ENCODE data around the gene PBRM1. TPM values are rescaled to one million over a fixed set of nuclear protein-coding genes. Genes with fewer than 3 reads are reported as not detected.

The PBRM1 gene
- total RNA-seq, 1 donor from 2014 or later = 116 TPM

- H2AFZ ChIP-seq (replicated peaks) = no peak overlapping the region
- no peak for DNase-seq (ENCODE audit: low spot score)
- no peak overlapping the region for H3K9ac ChIP-seq
- H3K27ac ChIP-seq = no peak overlapping the region
- H3K4me2 ChIP-seq = no peak overlapping the region
- no peaks in the 10 kb centered on the region for H3K36me3 ChIP-seq
- Mint-ChIP-seq H3K27ac (no peak overlapping the region), H3K4me3 (no peak overlapping the region), H3K36me3 (no peaks in the 10 kb centered on the region), H3K4me1 (peaks cover 7% of the 10 kb centered on the region), H3K27me3 (ENCODE audit: insufficient read depth, low read depth) (peaks cover 2% of the 10 kb centered on the region), H3K9me3 (no peaks in the 10 kb centered on the region)
- no peaks in the 10 kb centered on the region for H3K9me3 ChIP-seq (ENCODE audit: low read depth)
- no peak overlapping the region for H3K4me3 ChIP-seq
- no peaks in the 10 kb centered on the region for H3K79me2 ChIP-seq (ENCODE audit: low read depth)
- no peak for TF ChIP-seq EZH2phosphoT487 (IDR thresholded peaks at IDR 0.05)
- TF ChIP-seq EZH2 (IDR thresholded peaks at IDR 0.05) = no peak
- no peak for TF ChIP-seq CTCF (IDR thresholded peaks at IDR 0.05)
- H4K20me1 ChIP-seq (ENCODE audit: low read depth) = no peaks in the 10 kb centered on the region
- H3K4me1 ChIP-seq = peaks cover 1% of the 10 kb centered on the region
- no peaks in the 10 kb centered on the region for H3F3A ChIP-seq (ENCODE audit: low read depth)
- H3K27me3 ChIP-seq = no peaks in the 10 kb centered on the region
Observed at GRCh38 chr3:52512727-52513126, 173.0 kb downstream of the PBRM1 start.

- H3K9ac ChIP-seq = no peak overlapping the region
- no peaks in the 10 kb centered on the region for H3K36me3 Mint-ChIP-seq
- H3K27me3 ChIP-seq = no peaks in the 10 kb centered on the region
- H3K4me3 Mint-ChIP-seq = no peak overlapping the region
- no peaks in the 10 kb centered on the region for H3K9me3 Mint-ChIP-seq
- no peaks in the 10 kb centered on the region for H4K20me1 ChIP-seq (ENCODE audit: low read depth)
- no peaks in the 10 kb centered on the region for H3F3A ChIP-seq (ENCODE audit: low read depth)
- peaks cover 2% of the 10 kb centered on the region for H3K27me3 Mint-ChIP-seq (ENCODE audit: insufficient read depth, low read depth)
- no peak overlapping the region for H3K27ac Mint-ChIP-seq
- TF ChIP-seq EZH2phosphoT487 (IDR thresholded peaks at IDR 0.05) (no peak), EZH2 (IDR thresholded peaks at IDR 0.05) (no peak), CTCF (IDR thresholded peaks at IDR 0.05) (no peak)
- peaks cover 11% of the 10 kb centered on the region for H3K4me1 Mint-ChIP-seq
- no peak overlapping the region for H3K27ac ChIP-seq
- H3K4me2 ChIP-seq = no peak overlapping the region
- peaks cover 7% of the 10 kb centered on the region for H3K4me1 ChIP-seq
- no peak overlapping the region for H3K4me3 ChIP-seq
- H3K9me3 ChIP-seq (ENCODE audit: low read depth) = no peaks in the 10 kb centered on the region
- no peaks in the 10 kb centered on the region for H3K79me2 ChIP-seq (ENCODE audit: low read depth)
- DNase-seq (ENCODE audit: low spot score) = no peak
- H3K36me3 ChIP-seq = no peaks in the 10 kb centered on the region
- no peak overlapping the region for H2AFZ ChIP-seq (replicated peaks)
Observed at GRCh38 chr3:52512105-52512504, 173.6 kb downstream of the PBRM1 start.

GRCh38 chr3:52511509-52511908 is 174.2 kb downstream of the PBRM1 start:
- H3K4me1 Mint-ChIP-seq = peaks cover 12% of the 10 kb centered on the region
- no peak for DNase-seq (ENCODE audit: low spot score)
- Histone ChIP-seq H4K20me1 (ENCODE audit: low read depth) (no peaks in the 10 kb centered on the region), H3K79me2 (ENCODE audit: low read depth) (no peaks in the 10 kb centered on the region), H3K9ac (no peak overlapping the region), H3K4me3 (no peak overlapping the region), H3F3A (ENCODE audit: low read depth) (no peaks in the 10 kb centered on the region), H2AFZ (replicated peaks) (no peak overlapping the region), H3K27ac (no peak overlapping the region), H3K4me1 (peaks cover 11% of the 10 kb centered on the region), H3K9me3 (ENCODE audit: low read depth) (no peaks in the 10 kb centered on the region), H3K4me2 (no peak overlapping the region), H3K27me3 (no peaks in the 10 kb centered on the region), H3K36me3 (no peaks in the 10 kb centered on the region)
- no peak overlapping the region for H3K27ac Mint-ChIP-seq
- peaks cover 2% of the 10 kb centered on the region for H3K27me3 Mint-ChIP-seq (ENCODE audit: insufficient read depth, low read depth)
- H3K36me3 Mint-ChIP-seq = no peaks in the 10 kb centered on the region
- no peak overlapping the region for H3K4me3 Mint-ChIP-seq
- no peaks in the 10 kb centered on the region for H3K9me3 Mint-ChIP-seq
- TF ChIP-seq EZH2phosphoT487 (IDR thresholded peaks at IDR 0.05) (no peak), EZH2 (IDR thresholded peaks at IDR 0.05) (no peak), CTCF (IDR thresholded peaks at IDR 0.05) (no peak)

All from neural progenitor cell (in vitro differentiated cells).